ENCODE results near the gene RNASEH1.

DNA sequence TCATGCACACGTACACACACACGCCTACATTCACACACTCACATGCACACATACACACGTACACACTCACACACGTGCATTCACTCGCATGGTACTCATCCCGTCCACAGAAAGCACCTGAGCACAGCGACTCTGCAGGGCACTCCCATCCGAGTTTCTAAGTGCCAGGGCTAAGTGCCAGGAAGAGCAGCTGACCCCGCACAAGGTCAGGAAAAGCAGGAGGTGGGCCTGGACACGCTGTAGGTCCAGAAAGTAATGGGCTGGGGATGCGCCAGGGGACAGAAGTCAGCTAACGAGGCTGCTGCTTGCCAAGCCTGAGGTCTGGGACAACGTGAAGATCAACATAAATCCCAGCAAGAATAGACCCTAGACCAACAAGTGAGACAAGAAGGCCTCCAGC is 54.6 kb downstream of the RNASEH1 start:
- TF ChIP-seq, protein P1, sequence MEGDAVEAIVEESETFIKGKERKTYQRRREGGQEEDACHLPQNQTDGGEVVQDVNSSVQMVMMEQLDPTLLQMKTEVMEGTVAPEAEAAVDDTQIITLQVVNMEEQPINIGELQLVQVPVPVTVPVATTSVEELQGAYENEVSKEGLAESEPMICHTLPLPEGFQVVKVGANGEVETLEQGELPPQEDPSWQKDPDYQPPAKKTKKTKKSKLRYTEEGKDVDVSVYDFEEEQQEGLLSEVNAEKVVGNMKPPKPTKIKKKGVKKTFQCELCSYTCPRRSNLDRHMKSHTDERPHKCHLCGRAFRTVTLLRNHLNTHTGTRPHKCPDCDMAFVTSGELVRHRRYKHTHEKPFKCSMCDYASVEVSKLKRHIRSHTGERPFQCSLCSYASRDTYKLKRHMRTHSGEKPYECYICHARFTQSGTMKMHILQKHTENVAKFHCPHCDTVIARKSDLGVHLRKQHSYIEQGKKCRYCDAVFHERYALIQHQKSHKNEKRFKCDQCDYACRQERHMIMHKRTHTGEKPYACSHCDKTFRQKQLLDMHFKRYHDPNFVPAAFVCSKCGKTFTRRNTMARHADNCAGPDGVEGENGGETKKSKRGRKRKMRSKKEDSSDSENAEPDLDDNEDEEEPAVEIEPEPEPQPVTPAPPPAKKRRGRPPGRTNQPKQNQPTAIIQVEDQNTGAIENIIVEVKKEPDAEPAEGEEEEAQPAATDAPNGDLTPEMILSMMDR (IDR thresholded peaks at IDR 0.05; ENCODE audit: low read depth, low read length, poor library complexity, severe bottlenecking), result no peak
- TF ChIP-seq EZH2phosphoT487 (IDR thresholded peaks at IDR 0.05; ENCODE audit: borderline replicate concordance, low read length), result no peak

All from DOHH2 (cell line).